IMR-90 (cell line): ENCODE measurements around the gene NIBAN1.

Experiments used
- CTCF ChIP-seq: conservative IDR thresholded peaks from 2 replicates; pipeline ENCODE4 v1.5.1; 2012; ENCODE audit warnings: mild to moderate bottlenecking, low read depth, low read length, improper control_type of control experiment
- ELK1 ChIP-seq: fragments of 150-350 bp; IDR thresholded peaks from 2 replicates; pipeline ENCODE4 v1.6.1; 2016; ENCODE audit warnings: low read depth, mild to moderate bottlenecking, low read length, moderate library complexity, borderline replicate concordance
- MAZ ChIP-seq: IDR thresholded peaks from 2 replicates; pipeline ENCODE4 v1.6.1; 2012; ENCODE audit warnings: low read depth, mild to moderate bottlenecking, low read length, improper control_type of control experiment, moderate library complexity, borderline replicate concordance
- MXI1 ChIP-seq: IDR thresholded peaks from 2 replicates; pipeline ENCODE4 v1.6.1; 2012; ENCODE audit warnings: low read depth, mild to moderate bottlenecking, low read length, moderate library complexity, borderline replicate concordance
- POLR2A ChIP-seq: IDR thresholded peaks from 2 replicates; pipeline ENCODE4 v1.6.1; 2012; ENCODE audit warnings: mild to moderate bottlenecking, low read depth, low read length
- RCOR1 ChIP-seq: IDR thresholded peaks from 2 replicates; pipeline ENCODE4 v1.6.1; 2012; ENCODE audit warnings: mild to moderate bottlenecking, low read length, improper control_type of control experiment; ENCODE audit not compliant: insufficient replicate concordance
- RFX5 ChIP-seq: IDR thresholded peaks from 2 replicates; pipeline ENCODE4 v1.8.0; 2012; ENCODE audit warnings: low read depth, mild to moderate bottlenecking, low read length, moderate library complexity
- USF2 ChIP-seq: fragments of 150-350 bp; IDR thresholded peaks from 2 replicates; pipeline ENCODE4 v1.6.1; 2017; ENCODE audit warnings: mild to moderate bottlenecking, antibody characterized with exemption, low read length, low read depth

GRCh38 chr1:184982002-184982954 lies 8.0 kb upstream of the NIBAN1 start:
- no peak for TF ChIP-seq RFX5
- TF ChIP-seq POLR2A: no peak
- TF ChIP-seq CTCF: peak; percentile 94
- TF ChIP-seq ELK1: no peak
- no peak for TF ChIP-seq RCOR1
- TF ChIP-seq MXI1: no peak
- TF ChIP-seq MAZ: peak; percentile 54; the same call in 1 of the 2 replicates
- no peak for TF ChIP-seq USF2
